Measurements from ENCODE around the gene WAS.

DNA sequence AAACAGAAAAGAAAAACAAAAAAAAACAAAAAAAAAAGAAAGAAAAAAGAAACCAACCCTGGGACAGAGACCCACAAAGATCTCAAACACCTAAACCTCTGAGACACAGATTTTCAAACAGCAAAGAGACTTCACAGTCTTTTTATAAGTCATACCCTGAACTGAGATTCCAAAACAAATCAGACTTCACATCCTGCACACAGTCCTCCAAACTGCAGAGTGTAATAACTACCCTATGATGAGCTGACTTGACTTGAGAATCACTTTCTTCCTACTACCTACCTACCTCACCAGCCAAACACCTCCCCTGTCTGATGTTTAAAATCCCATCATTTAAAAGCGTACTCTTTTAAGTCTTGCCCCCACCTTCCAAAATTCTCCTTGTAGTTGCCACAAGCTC, 52.7 kb downstream of the WAS start:
- no peak for TF ChIP-seq FOXK2 (IDR thresholded peaks at IDR 0.05)
- TF ChIP-seq SP1 (IDR thresholded peaks at IDR 0.05), result no peak
- TF ChIP-seq TARDBP (IDR thresholded peaks at IDR 0.05), result no peak
- TF ChIP-seq FOXM1 (IDR thresholded peaks at IDR 0.05; ENCODE audit: borderline replicate concordance), result no peak
- TF ChIP-seq FOXA1 (IDR thresholded peaks at IDR 0.05), result no peak
- no peak for TF ChIP-seq CTBP1 (IDR thresholded peaks at IDR 0.05; ENCODE audit: borderline replicate concordance)
- TF ChIP-seq SUZ12 (IDR thresholded peaks at IDR 0.05), result no peak
